Colonic mucosa (tissue), 4 donors: ENCODE measurements around the gene SLC5A4. TPM values are rescaled to one million over a fixed set of nuclear protein-coding genes. Genes with fewer than 3 reads are reported as not detected.

Experiments used
- DNase-seq: peaks from one replicate; pipeline ENCODE4 v3.0.0-alpha.2; 2020
- H3K27ac ChIP-seq: fragments of 200-600 bp; one replicate; pipeline ENCODE4 v1.8.0; 2021
- H3K27me3 ChIP-seq: fragments of 200-600 bp; one replicate; pipeline ENCODE4 v1.8.0; 2021
- H3K36me3 ChIP-seq: fragments of 200-600 bp; one replicate; pipeline ENCODE4 v1.8.0; 2021
- H3K4me1 ChIP-seq: fragments of 200-600 bp; one replicate; pipeline ENCODE4 v1.8.0; 2021; ENCODE audit warnings: mild to moderate bottlenecking
- H3K4me3 ChIP-seq: fragments of 200-600 bp; one replicate; pipeline ENCODE4 v1.8.0; 2021
- H3K9ac ChIP-seq, 2 donors: one replicate each; pipeline ENCODE4 v1.7.0; 2013; ENCODE audit warnings: control low read depth in 2 of 2, low read depth in 2 of 2, low read length in 2 of 2
- H3K9me3 ChIP-seq: fragments of 200-600 bp; one replicate; pipeline ENCODE4 v1.8.0; 2021
- intact Hi-C: fragments of 100-400 bp; cut with DNase I; formaldehyde crosslinking; loops from one replicate; pipeline ENCODE4 v1.14.1; 2022
- total RNA-seq, 2 donors: library from RNA; stranded (reverse); fragmentation: NEBNext Ultra II Directional in 1 of 2; extraction: Animal tissue kit (Norgen Biotek cat#: 25700) in 1 of 2; gene quantifications; one replicate each; pipeline ENCODE4 v1.2.1, GENCODE V29; 2021
- TF ChIP-seq, protein P1 (sequence below): fragments of 200-600 bp; IDR thresholded peaks from one replicate; pipeline ENCODE4 v1.8.0; 2022; ENCODE audit warnings: antibody characterized with exemption, mild to moderate bottlenecking
- donor health status: healthy.
- donor health status: DM: no; HTN: no; CAD: no.
- donor health status: DM: no; HTN: no; CAD: no.

Gene SLC5A4
- total RNA-seq, 2 donors from 2014 or later = not detected

DNA sequence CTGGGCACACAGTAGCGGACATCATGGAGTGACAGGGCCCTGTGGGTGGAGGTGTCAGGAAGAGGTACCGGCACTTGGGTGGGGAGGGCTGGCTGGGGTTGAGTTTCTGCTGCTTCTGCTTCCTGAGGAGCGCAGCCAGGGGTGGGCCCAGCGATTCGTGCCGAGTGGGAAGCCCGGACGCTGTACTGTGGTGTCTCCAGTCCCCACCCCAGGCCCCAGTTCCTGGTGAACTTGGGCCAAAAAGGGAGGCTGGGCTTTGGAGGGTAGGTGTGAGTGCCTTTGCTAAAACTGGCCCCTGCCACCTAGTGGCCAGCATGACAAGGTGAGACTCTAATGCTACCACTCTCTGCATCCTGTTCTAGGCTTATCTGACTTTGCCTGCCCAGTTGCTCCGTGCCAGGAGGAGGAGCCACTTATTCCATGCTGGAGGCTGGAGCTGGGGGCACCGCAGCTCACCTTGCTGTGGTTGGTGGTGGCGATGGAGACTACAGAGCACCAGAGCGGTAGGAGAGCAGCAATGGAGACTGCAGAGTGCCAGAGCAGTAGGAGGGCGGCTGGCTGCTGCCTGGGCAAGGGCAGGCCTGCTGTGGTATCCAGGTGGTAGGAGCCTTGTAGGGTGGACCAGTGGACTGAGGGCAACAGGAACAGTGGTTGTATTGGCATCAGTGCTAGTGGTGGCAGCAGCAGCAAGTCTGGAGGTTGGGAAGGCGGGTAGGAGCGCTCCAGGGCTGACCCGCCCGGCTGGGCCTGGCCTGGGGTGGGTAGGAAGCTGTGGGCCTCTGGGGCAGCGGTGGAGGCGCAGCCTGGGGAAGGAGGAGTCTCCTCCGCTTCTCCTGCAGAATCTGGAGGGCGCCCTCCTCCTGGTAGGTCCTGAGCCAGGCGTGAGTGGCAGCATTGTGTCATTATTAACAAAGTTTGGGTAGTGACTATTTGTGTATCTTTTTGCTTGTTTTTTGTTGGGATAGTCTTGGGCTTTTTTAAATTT is 48.1 kb downstream of the SLC5A4 start:
- H3K36me3 ChIP-seq = no peaks in the 10 kb centered on the region
- H3K4me1 ChIP-seq = peaks cover 4% of the 10 kb centered on the region
- no peaks in the 10 kb centered on the region for H3K9me3 ChIP-seq
- no peak overlapping the region for H3K9ac ChIP-seq
- peak; percentile 51 for DNase-seq
- H3K27me3 ChIP-seq = peaks cover 15% of the 10 kb centered on the region
- no peak overlapping the region for H3K4me3 ChIP-seq
- H3K27ac ChIP-seq = no peak overlapping the region
- TF ChIP-seq, protein P1, sequence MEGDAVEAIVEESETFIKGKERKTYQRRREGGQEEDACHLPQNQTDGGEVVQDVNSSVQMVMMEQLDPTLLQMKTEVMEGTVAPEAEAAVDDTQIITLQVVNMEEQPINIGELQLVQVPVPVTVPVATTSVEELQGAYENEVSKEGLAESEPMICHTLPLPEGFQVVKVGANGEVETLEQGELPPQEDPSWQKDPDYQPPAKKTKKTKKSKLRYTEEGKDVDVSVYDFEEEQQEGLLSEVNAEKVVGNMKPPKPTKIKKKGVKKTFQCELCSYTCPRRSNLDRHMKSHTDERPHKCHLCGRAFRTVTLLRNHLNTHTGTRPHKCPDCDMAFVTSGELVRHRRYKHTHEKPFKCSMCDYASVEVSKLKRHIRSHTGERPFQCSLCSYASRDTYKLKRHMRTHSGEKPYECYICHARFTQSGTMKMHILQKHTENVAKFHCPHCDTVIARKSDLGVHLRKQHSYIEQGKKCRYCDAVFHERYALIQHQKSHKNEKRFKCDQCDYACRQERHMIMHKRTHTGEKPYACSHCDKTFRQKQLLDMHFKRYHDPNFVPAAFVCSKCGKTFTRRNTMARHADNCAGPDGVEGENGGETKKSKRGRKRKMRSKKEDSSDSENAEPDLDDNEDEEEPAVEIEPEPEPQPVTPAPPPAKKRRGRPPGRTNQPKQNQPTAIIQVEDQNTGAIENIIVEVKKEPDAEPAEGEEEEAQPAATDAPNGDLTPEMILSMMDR = peak; percentile 54
- intact Hi-C loops = no loop called here

DNA sequence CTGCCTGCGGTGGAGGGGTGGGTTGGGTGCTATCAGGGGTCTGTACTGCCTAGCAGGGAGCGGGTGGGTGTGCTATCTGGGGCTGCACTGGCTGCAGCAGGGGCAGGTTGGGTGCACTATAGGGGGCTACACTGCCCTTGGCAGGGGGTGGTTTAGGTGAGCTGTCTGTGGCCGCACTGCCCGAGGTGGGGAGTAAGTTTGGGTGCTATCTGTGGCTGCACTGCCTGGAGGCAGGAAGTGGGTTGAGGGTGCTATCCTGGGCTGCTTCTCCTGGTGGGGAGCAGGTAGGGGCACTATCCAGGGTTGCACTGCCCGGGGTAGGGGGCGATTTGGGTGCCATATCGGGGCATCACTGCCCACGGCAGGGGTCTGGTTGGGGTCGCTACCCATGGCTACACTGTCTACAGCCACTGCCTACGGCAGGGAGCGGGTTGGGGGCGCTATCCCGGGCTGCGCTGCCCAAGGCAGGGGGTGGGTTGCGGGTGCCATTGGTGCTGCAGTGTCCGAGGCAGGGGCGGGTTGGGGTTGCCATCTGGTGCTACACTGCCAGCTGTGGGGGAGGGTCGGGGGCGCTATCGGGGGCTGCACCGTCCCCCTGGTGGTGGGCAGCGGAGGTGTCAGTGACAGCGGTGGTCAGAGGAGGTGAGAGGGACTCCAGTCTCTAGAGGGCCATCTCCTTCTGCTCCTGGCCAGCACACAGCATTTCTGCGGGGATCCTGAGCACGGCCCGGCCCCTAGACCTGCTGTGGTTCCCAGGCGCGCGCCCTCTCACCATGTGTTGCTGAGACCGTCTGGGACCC is 49.0 kb downstream of the SLC5A4 start:
- no peak overlapping the region for H3K27ac ChIP-seq
- H3K27me3 ChIP-seq = peaks cover 15% of the 10 kb centered on the region
- peaks cover 4% of the 10 kb centered on the region for H3K4me1 ChIP-seq
- intact Hi-C loops = no loop called here
- no peak overlapping the region for H3K4me3 ChIP-seq
- H3K36me3 ChIP-seq = no peaks in the 10 kb centered on the region
- TF ChIP-seq, protein P1 = no peak
- no peak overlapping the region for H3K9ac ChIP-seq
- no peaks in the 10 kb centered on the region for H3K9me3 ChIP-seq
- no peak for DNase-seq

DNA sequence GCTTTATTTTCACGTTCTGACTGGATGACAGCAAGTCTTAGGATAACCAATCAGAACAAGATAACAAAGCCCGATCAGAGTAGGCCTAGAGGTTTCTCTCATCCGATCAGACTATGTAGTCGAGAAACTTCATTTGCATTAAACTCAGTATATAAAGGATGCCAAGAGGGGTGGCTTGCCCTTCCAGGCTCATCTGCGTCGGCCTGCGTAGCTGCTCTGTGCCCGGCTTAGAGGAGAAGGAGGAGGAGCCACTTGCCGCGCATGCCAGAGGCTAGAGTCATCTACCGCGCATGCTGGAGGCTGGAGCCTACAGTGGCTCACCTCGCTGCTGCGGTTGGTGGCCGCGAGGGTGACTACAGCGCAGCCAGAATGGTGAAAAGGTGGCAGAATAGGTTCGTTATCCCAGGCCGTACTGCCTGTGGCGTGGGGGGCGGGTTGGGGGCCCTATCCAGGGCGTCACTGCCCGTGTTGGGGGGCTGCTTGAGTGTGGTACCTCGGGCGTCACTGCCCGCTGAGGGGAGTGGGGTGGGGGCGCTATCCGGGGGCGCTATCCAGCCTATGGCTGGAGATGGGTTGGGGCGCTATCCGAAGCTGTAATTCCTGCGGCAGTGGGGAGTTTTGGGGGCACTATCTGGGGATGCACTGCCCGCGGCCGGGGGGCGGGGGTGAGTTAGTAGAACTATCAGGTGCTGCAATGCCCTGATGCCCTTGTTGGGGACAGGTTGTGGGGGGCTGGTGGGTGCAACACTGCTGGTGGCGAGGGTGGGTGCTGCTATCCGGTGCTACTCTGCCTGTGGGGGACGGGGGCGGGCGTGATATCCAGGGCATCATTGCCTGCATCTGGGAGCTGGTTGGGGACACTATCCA is 50.1 kb downstream of the SLC5A4 start, which contains the start of gene RFPL2:
TSS of gene RFPL2 (minus strand) at position 218 of the 867 bp plus-strand sequence. CDS start 2,622 bp downstream, outside the sequence.
- intact Hi-C loops = no loop called here
- Histone ChIP-seq H3K9me3 (no peaks in the 10 kb centered on the region), H3K27me3 (peaks cover 15% of the 10 kb centered on the region), H3K9ac (no peak within 1 kb of the TSS), H3K36me3 (no peaks in the 10 kb centered on the region), H3K27ac (no peak within 1 kb of the TSS), H3K4me1 (peaks cover 4% of the 10 kb centered on the region), H3K4me3 (no peak within 1 kb of the TSS)
- TF ChIP-seq, protein P1 = no peak
- DNase-seq = no peak

DNA sequence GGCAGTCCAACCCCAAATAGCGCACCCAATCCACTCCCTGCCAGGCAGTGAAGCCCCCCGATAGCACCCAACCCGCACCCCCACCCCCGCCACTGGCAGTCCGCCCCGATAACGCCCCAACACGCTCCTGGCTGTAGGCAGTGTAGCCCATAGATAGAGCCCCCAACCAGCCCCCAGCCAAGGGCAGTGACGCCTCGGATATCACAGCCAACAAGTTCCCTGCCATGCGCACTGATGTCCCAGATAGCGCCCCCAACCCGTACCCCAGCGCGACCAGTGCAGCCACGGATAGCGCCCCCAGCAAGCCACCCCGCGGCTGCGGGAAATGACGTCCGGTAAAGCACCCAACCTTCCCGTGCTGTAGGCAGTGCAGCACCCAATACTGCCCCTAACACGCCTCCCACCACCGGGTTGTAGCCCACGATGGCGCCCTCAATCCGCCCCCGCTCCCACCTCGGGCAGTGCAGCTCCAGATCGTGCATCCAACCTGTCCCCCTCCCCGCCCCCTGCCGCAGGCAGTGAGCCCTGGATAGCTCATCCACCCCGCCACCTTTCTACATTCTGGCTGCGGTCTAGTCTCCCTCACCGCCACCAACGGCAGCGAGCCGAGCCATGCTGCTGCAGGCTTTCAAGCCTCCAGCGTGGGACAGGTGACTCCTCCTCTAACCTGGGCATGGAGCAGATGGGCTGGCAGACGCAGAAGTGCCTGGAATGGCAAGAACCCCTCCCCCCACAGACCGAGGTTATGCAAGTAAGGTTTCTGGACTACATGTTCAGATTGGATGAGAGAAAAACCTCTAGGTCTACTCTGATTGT is 50.9 kb downstream of the SLC5A4 start:
- H3K4me1 ChIP-seq = peaks cover 4% of the 10 kb centered on the region
- H3K4me3 ChIP-seq = no peak overlapping the region
- H3K27me3 ChIP-seq = peaks cover 15% of the 10 kb centered on the region
- no peak overlapping the region for H3K27ac ChIP-seq
- TF ChIP-seq, protein P1 = no peak
- no peak overlapping the region for H3K9ac ChIP-seq
- intact Hi-C loops = no loop called here
- no peaks in the 10 kb centered on the region for H3K9me3 ChIP-seq
- no peaks in the 10 kb centered on the region for H3K36me3 ChIP-seq
- DNase-seq = no peak
